Fibroblast of gingiva (primary cell): ENCODE measurements around the gene PAK2.
A peak's percentile ranks its signal among the peaks of the same experiment; 100 is the strongest.
"Not testable (repeated sequence)": the region's sequence is repeated elsewhere in the genome, so short reads cannot be mapped to it uniquely, and the experiment has no call there.

Experiments
- DNase-seq: peaks from one replicate; pipeline ENCODE4 v3.0.0-alpha.2; 2011; ENCODE audit warnings: low read depth

PAK2 gene

GRCh38 chr3:196843435-196844110 is 103.9 kb downstream of the PAK2 start:
- peak; percentile 6 for DNase-seq

- not testable (repeated sequence) for DNase-seq
These were observed 104.9 kb downstream of the PAK2 start for GRCh38 chr3:196844235-196845219.

GRCh38 chr3:196848375-196848774 is 108.7 kb downstream of the PAK2 start:
- not testable (repeated sequence) for DNase-seq

- DNase-seq, result no peak
These were observed 109.6 kb downstream of the PAK2 start for GRCh38 chr3:196849180-196849741.

GRCh38 chr3:196863000-196863399 is 123.3 kb downstream of the PAK2 start:
- not testable (repeated sequence) for DNase-seq

- DNase-seq, result no peak
These were observed 127.5 kb downstream of the PAK2 start for GRCh38 chr3:196867155-196867506.

GRCh38 chr3:196867507-196868296 is 128.0 kb downstream of the PAK2 start, which contains the start of gene SENP5:
TSS of gene SENP5 (plus strand) at chr3:196867920. CDS start at chr3:196885182, 17,262 bp downstream.
- peak; percentile 87 for DNase-seq

- DNase-seq, result no peak
These were observed 128.6 kb downstream of the PAK2 start for GRCh38 chr3:196868297-196868661.

GRCh38 chr3:196872316-196872715 is 132.7 kb downstream of the PAK2 start:
- no peak for DNase-seq

GRCh38 chr3:196874511-196875094 is 134.9 kb downstream of the PAK2 start:
- DNase-seq, result not testable (repeated sequence)

- DNase-seq, result no peak
These were observed 135.6 kb downstream of the PAK2 start for GRCh38 chr3:196875258-196875657.
